Peyer's patch (tissue), 4 donors: ENCODE measurements around the gene STX16. TPM values are rescaled to one million over a fixed set of nuclear protein-coding genes. Genes with fewer than 3 reads are reported as not detected.

Source experiments
- DNase-seq, 3 donors: peaks; one replicate each; pipeline ENCODE4 v3.0.0-alpha.2; 2017 to 2019
- H3K27ac ChIP-seq, 4 donors: fragments of 200-600 bp; sonication (generic); one replicate each; pipeline ENCODE4 v1.5.1; 2016 to 2019
- H3K27me3 ChIP-seq, 2 donors: fragments of 200-600 bp; sonication (generic); one replicate each; pipeline ENCODE4 v1.5.1; 2019
- H3K36me3 ChIP-seq, 3 donors: fragments of 200-600 bp; sonication (generic); one replicate each; pipeline ENCODE4 v1.5.1; 2016 to 2019
- H3K4me1 ChIP-seq, 4 donors: fragments of 200-600 bp; sonication (generic); one replicate each; pipeline ENCODE4 v1.5.1; 2016 to 2019
- H3K4me3 ChIP-seq, 4 donors: fragments of 200-600 bp; sonication (generic); 1 replicate in 3 of 4; 2 replicates in 1 of 4; pipeline ENCODE4 v1.5.1; 2016 to 2019; ENCODE audit warnings: mild to moderate bottlenecking in 1 of 4
- H3K9me3 ChIP-seq, 4 donors: fragments of 200-600 bp; sonication (generic); one replicate each; pipeline ENCODE4 v1.5.1; 2016 to 2019; ENCODE audit warnings: mild to moderate bottlenecking in 1 of 4
- CTCF ChIP-seq, 6 experiments: fragments of 450-650 bp in 4 of 6; fragments of 200-600 bp in 2 of 6; sonication (generic) in 1 of 6; IDR thresholded peaks; one replicate each; pipeline ENCODE4 v1.5.1; 2017 to 2019; ENCODE audit warnings: antibody characterized with exemption in 6 of 6, mild to moderate bottlenecking in 3 of 6, moderate library complexity in 1 of 6
- POLR2A ChIP-seq, 2 donors: fragments of 450-650 bp; IDR thresholded peaks; one replicate each; pipeline ENCODE4 v1.5.1; 2017; ENCODE audit warnings: antibody characterized with exemption in 2 of 2, mild to moderate bottlenecking in 2 of 2, moderate library complexity in 2 of 2
- total RNA-seq, 4 donors: library from RNA; depleted of rRNA; stranded (reverse); fragments of >200 nt; gene quantifications; one replicate each; pipeline ENCODE4 v1.1.0, GENCODE V29; 2016

STX16 gene
- total RNA-seq, 4 donors from 2014 or later, result 58.0 to 262 (median 84.0) TPM

GRCh38 chr20:58619864-58620431 lies 31.1 kb upstream of the STX16 start:
- H3K4me3 ChIP-seq, result no peak overlapping the region
- no peak overlapping the region for H3K27ac ChIP-seq
- TF ChIP-seq CTCF (IDR thresholded peaks at IDR 0.05) (no peak), POLR2A (IDR thresholded peaks at IDR 0.05) (no peak)
- no peaks in the 10 kb centered on the region for H3K9me3 ChIP-seq
- DNase-seq, result peak in 1 of 3 donors; percentile 13
- no peaks in the 10 kb centered on the region for H3K36me3 ChIP-seq
- H3K4me1 ChIP-seq, result no peaks in the 10 kb centered on the region
- no peaks in the 10 kb centered on the region for H3K27me3 ChIP-seq

- H3K27me3 ChIP-seq, result no peaks in the 10 kb centered on the region
- peak in 1 of 3 donors; percentile 12 for DNase-seq
- no peaks in the 10 kb centered on the region for H3K9me3 ChIP-seq
- H3K27ac ChIP-seq, result no peak overlapping the region
- TF ChIP-seq POLR2A (IDR thresholded peaks at IDR 0.05) (no peak), CTCF (IDR thresholded peaks at IDR 0.05) (no peak)
- H3K4me1 ChIP-seq, result no peaks in the 10 kb centered on the region
- H3K36me3 ChIP-seq, result no peaks in the 10 kb centered on the region
- H3K4me3 ChIP-seq, result no peak overlapping the region
Observed at GRCh38 chr20:58621906-58622548, 29.1 kb upstream of the STX16 start.

DNA sequence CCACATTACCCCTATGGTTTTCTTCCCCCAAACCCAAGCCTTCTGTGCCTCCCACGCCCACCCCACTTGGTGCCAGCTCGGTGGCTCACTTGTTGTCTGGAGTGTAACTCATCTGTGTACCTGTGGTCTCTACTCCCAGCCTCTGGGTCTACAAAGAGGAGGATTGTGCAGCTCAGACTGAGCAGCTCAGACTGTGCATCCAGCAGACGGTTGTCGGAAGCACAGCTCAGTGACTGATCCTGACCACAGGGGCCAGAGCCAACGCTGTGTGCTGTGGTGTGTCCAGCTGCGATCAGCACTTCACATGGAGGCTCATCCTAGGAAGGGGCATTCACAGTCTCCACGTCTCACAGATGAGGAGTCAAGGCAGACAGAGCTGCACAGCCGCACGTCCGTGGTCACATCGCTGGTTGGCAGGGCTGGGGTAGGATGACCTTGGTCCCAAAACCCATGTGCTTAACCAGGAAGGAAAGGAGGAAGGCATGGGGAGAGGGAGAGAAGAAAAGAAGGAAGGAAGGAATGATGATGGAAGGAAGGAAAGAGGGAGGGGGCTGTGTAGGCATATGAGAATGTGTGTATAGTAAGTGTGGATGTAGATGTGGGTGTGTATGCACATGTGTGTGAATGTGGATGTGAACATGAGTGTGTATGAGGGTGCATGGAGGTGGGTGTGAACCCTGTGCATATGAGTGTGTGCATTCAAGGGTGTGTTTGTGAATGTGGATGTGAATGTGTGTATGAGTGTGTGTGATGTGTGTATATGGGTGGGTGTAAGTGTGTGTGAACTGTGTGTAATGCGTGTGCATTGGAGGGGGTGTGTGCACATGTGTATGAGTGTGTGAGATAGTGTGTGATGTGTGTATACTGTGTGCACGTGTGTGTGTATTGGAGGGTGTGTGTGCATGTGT lies 28.2 kb upstream of the STX16 start:
- Histone ChIP-seq H3K36me3 (no peaks in the 10 kb centered on the region), H3K27me3 (no peaks in the 10 kb centered on the region), H3K9me3 (no peaks in the 10 kb centered on the region), H3K4me1 (no peaks in the 10 kb centered on the region), H3K4me3 (no peak overlapping the region), H3K27ac (no peak overlapping the region)
- no peak for TF ChIP-seq POLR2A (IDR thresholded peaks at IDR 0.05)
- no peak for TF ChIP-seq CTCF (IDR thresholded peaks at IDR 0.05)
- DNase-seq, result peak in 1 of 3 donors; percentile 34

DNA sequence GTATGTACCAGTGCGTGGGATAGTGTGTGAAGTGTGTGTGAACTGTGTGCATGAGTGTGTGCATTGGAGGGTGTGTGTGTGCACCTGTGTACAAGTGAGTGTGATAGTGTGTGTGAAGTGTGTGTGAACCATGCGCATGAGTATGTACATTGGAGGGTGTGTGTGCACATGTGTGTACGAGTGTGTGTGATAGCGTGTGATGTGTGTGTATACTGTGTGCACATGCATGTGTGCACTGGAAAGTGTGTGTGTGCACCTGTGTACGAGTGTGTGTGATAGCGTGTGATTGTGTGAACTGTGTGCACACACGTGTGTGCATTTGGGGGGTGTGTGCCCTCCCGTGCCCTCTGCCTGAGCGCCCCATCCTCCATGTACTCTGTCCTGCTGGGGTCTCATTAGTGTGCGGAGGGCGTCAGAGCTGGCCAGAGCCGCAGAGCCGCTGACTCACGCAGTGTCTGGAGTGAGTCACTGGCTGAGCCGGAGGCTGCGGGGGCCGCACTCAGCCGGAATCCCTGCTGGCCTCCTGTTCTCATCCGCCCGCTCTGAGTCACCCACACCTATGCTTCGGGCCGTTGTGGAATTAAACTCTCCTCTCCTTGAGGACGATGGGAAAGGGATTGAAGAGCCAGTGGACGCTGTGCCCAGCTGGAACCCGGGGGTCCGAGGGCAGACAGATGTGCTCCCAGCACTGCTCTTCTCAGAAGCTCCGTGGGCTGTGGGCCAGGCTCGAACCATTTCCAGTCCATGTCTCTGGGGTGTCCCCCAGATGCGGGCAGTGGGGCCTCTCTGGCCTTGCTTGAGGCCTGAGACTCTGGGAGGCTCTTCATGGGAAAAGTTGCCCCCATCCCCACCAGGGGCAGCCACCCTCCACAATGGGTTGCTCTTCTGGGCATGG lies 27.3 kb upstream of the STX16 start:
- H3K4me3 ChIP-seq, result no peak overlapping the region
- TF ChIP-seq POLR2A (IDR thresholded peaks at IDR 0.05) (no peak), CTCF (IDR thresholded peaks at IDR 0.05) (no peak)
- no peaks in the 10 kb centered on the region for H3K27me3 ChIP-seq
- no peaks in the 10 kb centered on the region for H3K9me3 ChIP-seq
- no peaks in the 10 kb centered on the region for H3K36me3 ChIP-seq
- H3K4me1 ChIP-seq, result no peaks in the 10 kb centered on the region
- H3K27ac ChIP-seq, result no peak overlapping the region
- DNase-seq, result peak in 1 of 3 donors; percentile 39

DNA sequence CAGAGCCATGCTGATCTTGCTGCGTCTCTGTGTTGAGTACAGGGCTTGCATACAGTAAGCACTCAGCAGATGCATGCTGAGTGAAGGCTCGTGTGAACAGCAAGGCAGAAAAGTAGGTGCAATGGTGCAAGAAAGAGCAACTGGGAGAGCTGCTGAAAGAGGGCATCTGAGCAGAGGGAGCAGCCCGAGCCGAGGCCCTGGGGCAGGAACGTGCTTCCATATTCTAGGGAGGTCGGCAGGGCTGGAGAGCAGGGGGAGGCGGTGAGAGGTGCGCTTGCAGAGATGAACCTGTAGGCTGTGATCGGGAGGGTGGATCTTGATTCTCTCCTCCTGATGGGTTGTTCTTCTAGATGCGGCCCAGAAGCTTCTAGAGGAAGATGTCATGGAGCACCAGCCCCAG lies 26.4 kb upstream of the STX16 start:
- no peaks in the 10 kb centered on the region for H3K4me1 ChIP-seq
- DNase-seq, result peak in 1 of 3 donors; percentile 39
- no peaks in the 10 kb centered on the region for H3K27me3 ChIP-seq
- no peaks in the 10 kb centered on the region for H3K36me3 ChIP-seq
- no peak overlapping the region for H3K27ac ChIP-seq
- TF ChIP-seq POLR2A (IDR thresholded peaks at IDR 0.05) (no peak), CTCF (IDR thresholded peaks at IDR 0.05) (no peak)
- no peak overlapping the region for H3K4me3 ChIP-seq
- no peaks in the 10 kb centered on the region for H3K9me3 ChIP-seq
